ENCODE data around the gene HEXIM2. TPM values are rescaled to one million over a fixed set of nuclear protein-coding genes. Genes with fewer than 3 reads are reported as not detected.

HEXIM2 gene
- total and polyA plus RNA-seq, 2 of the 13 experiments (the other 11 are each of a cell fraction or from before 2014, with no cell fraction given): 27.1 to 32.4 TPM

DNA sequence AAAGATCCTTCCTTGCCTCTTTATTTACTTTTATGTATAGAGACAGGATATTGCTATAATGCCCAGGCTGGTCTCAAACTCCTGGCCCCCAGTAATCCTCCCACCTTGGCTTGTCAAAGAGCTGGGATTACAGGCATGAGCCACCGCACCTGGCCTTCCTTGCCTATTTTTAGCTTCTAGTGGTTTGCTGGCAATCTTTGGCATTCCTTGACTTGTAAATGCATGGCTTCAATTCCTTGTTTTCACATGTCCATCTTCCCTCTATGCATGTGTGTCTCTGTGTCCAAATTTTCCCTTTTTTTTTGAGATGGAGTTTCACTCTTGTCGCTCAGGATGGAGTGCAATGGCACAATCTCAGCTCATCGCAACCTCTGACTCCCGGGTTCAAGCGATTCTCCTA is 22.5 kb downstream of the HEXIM2 start:
- Histone ChIP-seq H3K4me1 (ENCODE audit: insufficient read depth, low read length) (peaks cover 34% of the 10 kb centered on the region), H3K4me2 (ENCODE audit: low read depth, low read length) (no peak overlapping the region), H3K27ac (ENCODE audit: extremely low read length, insufficient read depth, low read length) (no peak overlapping the region), H3K79me2 (ENCODE audit: insufficient read depth, low read length) (no peaks in the 10 kb centered on the region), H3K36me3 (replicated peaks in 1 of 2; ENCODE audit: control insufficient read depth in 1 of 2, insufficient read depth in 2 of 2, low read length in 2 of 2) (no peaks in the 10 kb centered on the region), H3K9ac (ENCODE audit: insufficient read depth, low read depth, low read length) (no peak overlapping the region), H3K9me3 (ENCODE audit: low read length) (no peaks in the 10 kb centered on the region), H3K4me3 (replicated peaks in 1 of 3; ENCODE audit: insufficient read depth in 1 of 3, low read depth in 2 of 3, low read length in 3 of 3) (no peak overlapping the region), H3K27me3 (ENCODE audit: control insufficient read depth in 1 of 2, insufficient read depth in 2 of 2, low read length in 2 of 2) (no peaks in the 10 kb centered on the region), H4K20me1 (ENCODE audit: insufficient read depth, low read length) (no peaks in the 10 kb centered on the region), H2AFZ (ENCODE audit: low read length) (no peak overlapping the region)
- FAIRE-seq (no peak), DNase-seq (ENCODE audit: low spot score) (no peak), ATAC-seq (no peak)
- in situ Hi-C loops (cut with HindIII; ENCODE audit: extremely low pct_ligation_motif_present, low pct_unique_long_range_greater_than_20kb): no loop called here
- BruUV-seq (replicated peaks): no TSS peak
- TF ChIP-seq NFRKB (IDR thresholded peaks at IDR 0.05): no peak
- intact Hi-C loops (cut with micrococcal nuclease; ENCODE audit: unreplicated experiment): no loop called here
- POLR2A ChIA-PET: interaction anchor here (1.3 to 5.2 kb wide), 4 partner anchors 8 to 35 kb away, joined by 3 to 70 read pairs (median 22); partner anchors contain the start of genes HEXIM1 and HEXIM2
- 83% methylated on average over 5 of the region's 5 CpGs for WGBS (ENCODE audit: low lambda C conversion rate)
- CTCF ChIA-PET (ENCODE audit: low intra/inter-chr PET ratio, low total read pairs): no interaction called here

DNA sequence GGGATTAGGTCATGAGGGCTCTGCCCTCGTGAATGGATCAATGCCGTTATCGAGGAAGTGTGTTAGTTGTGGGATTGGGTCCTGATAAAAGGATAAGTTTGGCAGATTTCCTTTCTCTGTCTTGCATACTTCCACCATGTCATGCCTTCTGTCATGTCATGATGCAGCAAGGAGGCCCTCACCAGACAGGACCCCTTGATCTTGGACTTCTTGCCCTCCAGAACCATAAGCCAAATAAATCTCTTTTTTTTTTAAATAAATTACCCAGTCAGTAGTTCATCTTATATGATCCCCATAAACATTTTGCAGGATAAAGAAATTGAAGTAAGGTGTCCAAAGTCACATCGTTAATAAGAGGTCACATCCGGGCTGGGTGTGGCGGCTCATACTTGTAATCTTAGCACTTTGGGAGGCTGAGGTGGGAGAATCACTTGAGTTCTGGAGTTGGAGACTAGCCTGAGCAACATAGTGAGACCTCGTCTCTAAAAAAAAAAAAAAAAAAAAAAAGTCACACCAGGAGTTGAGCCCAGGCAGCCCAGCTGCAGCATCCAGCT is 25.2 kb downstream of the HEXIM2 start:
- no peak overlapping the region for H3K27ac ChIP-seq (ENCODE audit: extremely low read length, insufficient read depth, low read length)
- no peaks in the 10 kb centered on the region for H3K79me2 ChIP-seq (ENCODE audit: insufficient read depth, low read length)
- in situ Hi-C loops (cut with HindIII; ENCODE audit: extremely low pct_ligation_motif_present, low pct_unique_long_range_greater_than_20kb): no loop called here
- H3K4me3 ChIP-seq (replicated peaks in 1 of 3; ENCODE audit: insufficient read depth in 1 of 3, low read depth in 2 of 3, low read length in 3 of 3): no peak overlapping the region
- no peaks in the 10 kb centered on the region for H3K27me3 ChIP-seq (ENCODE audit: control insufficient read depth in 1 of 2, insufficient read depth in 2 of 2, low read length in 2 of 2)
- no peaks in the 10 kb centered on the region for H3K9me3 ChIP-seq (ENCODE audit: low read length)
- POLR2A ChIA-PET: no interaction called here
- intact Hi-C loops (cut with micrococcal nuclease; ENCODE audit: unreplicated experiment): no loop called here
- H3K4me1 ChIP-seq (ENCODE audit: insufficient read depth, low read length): peaks cover 55% of the 10 kb centered on the region
- CTCF ChIA-PET (ENCODE audit: low intra/inter-chr PET ratio, low total read pairs): no interaction called here
- ATAC-seq: no peak
- H2AFZ ChIP-seq (ENCODE audit: low read length): no peak overlapping the region
- H3K9ac ChIP-seq (ENCODE audit: insufficient read depth, low read depth, low read length): no peak overlapping the region
- H3K36me3 ChIP-seq (replicated peaks in 1 of 2; ENCODE audit: control insufficient read depth in 1 of 2, insufficient read depth in 2 of 2, low read length in 2 of 2): no peaks in the 10 kb centered on the region
- 36% methylated on average over 7 of the region's 7 CpGs for WGBS (ENCODE audit: low lambda C conversion rate)
- no peak for FAIRE-seq
- no peak overlapping the region for H3K4me2 ChIP-seq (ENCODE audit: low read depth, low read length)
- BruUV-seq (replicated peaks): no TSS peak
- no peaks in the 10 kb centered on the region for H4K20me1 ChIP-seq (ENCODE audit: insufficient read depth, low read length)
- DNase-seq (ENCODE audit: low spot score): no peak
- TF ChIP-seq KAT8 (CRISPR knock-in tag; IDR thresholded peaks at IDR 0.05): no peak
- no peak for TF ChIP-seq CAMTA2 (CRISPR knock-in tag; IDR thresholded peaks at IDR 0.05; ENCODE audit: borderline replicate concordance)
- no peak for TF ChIP-seq ZNF672 (CRISPR knock-in tag; IDR thresholded peaks at IDR 0.05)
- no peak for TF ChIP-seq KLF16 (CRISPR knock-in tag; IDR thresholded peaks at IDR 0.05)
- TF ChIP-seq, protein P1, sequence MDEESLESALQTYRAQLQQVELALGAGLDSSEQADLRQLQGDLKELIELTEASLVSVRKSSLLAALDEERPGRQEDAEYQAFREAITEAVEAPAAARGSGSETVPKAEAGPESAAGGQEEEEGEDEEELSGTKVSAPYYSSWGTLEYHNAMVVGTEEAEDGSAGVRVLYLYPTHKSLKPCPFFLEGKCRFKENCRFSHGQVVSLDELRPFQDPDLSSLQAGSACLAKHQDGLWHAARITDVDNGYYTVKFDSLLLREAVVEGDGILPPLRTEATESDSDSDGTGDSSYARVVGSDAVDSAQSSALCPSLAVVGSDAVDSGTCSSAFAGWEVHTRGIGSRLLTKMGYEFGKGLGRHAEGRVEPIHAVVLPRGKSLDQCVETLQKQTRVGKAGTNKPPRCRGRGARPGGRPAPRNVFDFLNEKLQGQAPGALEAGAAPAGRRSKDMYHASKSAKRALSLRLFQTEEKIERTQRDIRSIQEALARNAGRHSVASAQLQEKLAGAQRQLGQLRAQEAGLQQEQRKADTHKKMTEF (CRISPR knock-in tag; IDR thresholded peaks at IDR 0.05): no peak
- no peak for TF ChIP-seq MED8 (CRISPR knock-in tag; IDR thresholded peaks at IDR 0.05; ENCODE audit: insufficient replicate concordance)
- no peak for TF ChIP-seq TARDBP (CRISPR knock-in tag; IDR thresholded peaks at IDR 0.05)
- TF ChIP-seq EHMT2 (IDR thresholded peaks at IDR 0.05; ENCODE audit: borderline replicate concordance, low read depth, low read length): no peak
- no peak for TF ChIP-seq ZNF230 (CRISPR knock-in tag; IDR thresholded peaks at IDR 0.05)
- no peak for TF ChIP-seq PAF1 (CRISPR knock-in tag; IDR thresholded peaks at IDR 0.05)
- TF ChIP-seq, protein P2, sequence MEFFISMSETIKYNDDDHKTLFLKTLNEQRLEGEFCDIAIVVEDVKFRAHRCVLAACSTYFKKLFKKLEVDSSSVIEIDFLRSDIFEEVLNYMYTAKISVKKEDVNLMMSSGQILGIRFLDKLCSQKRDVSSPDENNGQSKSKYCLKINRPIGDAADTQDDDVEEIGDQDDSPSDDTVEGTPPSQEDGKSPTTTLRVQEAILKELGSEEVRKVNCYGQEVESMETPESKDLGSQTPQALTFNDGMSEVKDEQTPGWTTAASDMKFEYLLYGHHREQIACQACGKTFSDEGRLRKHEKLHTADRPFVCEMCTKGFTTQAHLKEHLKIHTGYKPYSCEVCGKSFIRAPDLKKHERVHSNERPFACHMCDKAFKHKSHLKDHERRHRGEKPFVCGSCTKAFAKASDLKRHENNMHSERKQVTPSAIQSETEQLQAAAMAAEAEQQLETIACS (CRISPR knock-in tag; IDR thresholded peaks at IDR 0.05): no peak
- no peak for TF ChIP-seq ZNF790 (CRISPR knock-in tag; IDR thresholded peaks at IDR 0.05; ENCODE audit: borderline replicate concordance)
- TF ChIP-seq, protein P3, sequence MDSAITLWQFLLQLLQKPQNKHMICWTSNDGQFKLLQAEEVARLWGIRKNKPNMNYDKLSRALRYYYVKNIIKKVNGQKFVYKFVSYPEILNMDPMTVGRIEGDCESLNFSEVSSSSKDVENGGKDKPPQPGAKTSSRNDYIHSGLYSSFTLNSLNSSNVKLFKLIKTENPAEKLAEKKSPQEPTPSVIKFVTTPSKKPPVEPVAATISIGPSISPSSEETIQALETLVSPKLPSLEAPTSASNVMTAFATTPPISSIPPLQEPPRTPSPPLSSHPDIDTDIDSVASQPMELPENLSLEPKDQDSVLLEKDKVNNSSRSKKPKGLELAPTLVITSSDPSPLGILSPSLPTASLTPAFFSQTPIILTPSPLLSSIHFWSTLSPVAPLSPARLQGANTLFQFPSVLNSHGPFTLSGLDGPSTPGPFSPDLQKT (CRISPR knock-in tag; IDR thresholded peaks at IDR 0.05; ENCODE audit: borderline replicate concordance): no peak
- TF ChIP-seq ZNF670 (CRISPR knock-in tag; IDR thresholded peaks at IDR 0.05; ENCODE audit: borderline replicate concordance): no peak
- no peak for TF ChIP-seq ZNF12 (CRISPR knock-in tag; IDR thresholded peaks at IDR 0.05)
